Measurements from ENCODE around the gene EXOSC9.

EXOSC9 gene

DNA sequence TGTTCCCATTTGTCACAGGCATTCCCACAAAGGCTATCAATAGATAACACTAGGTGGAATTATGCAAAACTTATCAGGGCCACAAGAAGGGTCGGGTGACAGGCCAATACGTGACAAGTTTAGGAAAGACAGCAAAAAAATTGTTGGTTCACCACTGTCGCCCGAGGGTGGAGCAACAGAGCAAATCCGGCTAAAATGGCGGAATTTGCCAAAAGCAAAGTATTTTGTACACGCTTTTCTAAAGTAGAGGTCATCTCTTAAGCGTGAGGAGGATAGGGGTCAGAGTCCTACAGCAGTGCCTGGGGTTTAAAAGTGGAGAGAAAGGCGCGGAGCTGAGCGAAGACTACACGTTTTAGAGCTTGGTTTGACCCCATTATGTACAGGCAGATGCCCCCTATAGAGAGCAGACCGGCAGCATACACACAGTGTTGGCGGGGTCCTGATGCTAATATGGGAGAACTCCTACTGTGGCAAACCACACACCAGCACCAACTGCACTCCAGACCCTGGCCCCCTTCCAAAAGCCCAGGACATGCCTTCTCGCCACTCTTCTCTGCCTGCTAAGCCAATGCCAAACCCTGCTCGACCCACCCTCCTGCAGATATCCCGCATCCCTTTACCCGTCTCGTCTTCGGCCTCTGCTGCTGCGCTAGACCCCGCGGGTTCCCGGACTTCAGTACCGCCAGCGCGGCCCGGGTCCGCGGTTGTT is 21.8 kb downstream of the EXOSC9 start:
- H3K4me1 ChIP-seq (ENCODE audit: control insufficient read depth, insufficient read depth, low read depth, low read length) = peaks cover 4% of the 10 kb centered on the region
- H2BK120ac ChIP-seq (ENCODE audit: low read depth, low read length) = no peak overlapping the region
- peak overlapping the region; percentile 87 for H3K9ac ChIP-seq (ENCODE audit: low read length)
- H3K4me3 ChIP-seq (ENCODE audit: insufficient read depth in 1 of 2, low read depth in 1 of 2, low read length in 2 of 2) = peak overlapping the region; percentile 95
- H2BK12ac ChIP-seq (ENCODE audit: low read length in 2 of 2) = no peak overlapping the region
- peaks cover 7% of the 10 kb centered on the region for H3K79me1 ChIP-seq (replicated peaks; ENCODE audit: low read length, poor library complexity, severe bottlenecking)
- H2AFZ ChIP-seq (ENCODE audit: low read depth, low read length) = peak overlapping the region; percentile 74
- H3K36me3 ChIP-seq (ENCODE audit: control insufficient read depth in 1 of 2, insufficient read depth in 2 of 2, low read depth in 1 of 2, low read length in 2 of 2) = peaks cover 2 to 32% of the 10 kb centered on the region in 2 experiments
- DNase-seq = peak; percentile 52
- H3K14ac ChIP-seq (ENCODE audit: low read length in 2 of 2) = peak overlapping the region in 1 of 2 experiments; percentile 55
- H2BK5ac ChIP-seq (ENCODE audit: low read depth, low read length, poor library complexity, severe bottlenecking) = no peak overlapping the region
- H3K27me3 ChIP-seq (ENCODE audit: control insufficient read depth in 1 of 2, insufficient read depth in 1 of 2, low read length in 2 of 2) = no peaks in the 10 kb centered on the region
- H3K4ac ChIP-seq (ENCODE audit: low read depth in 1 of 2, low read length in 2 of 2) = no peak overlapping the region
- H2AK5ac ChIP-seq (ENCODE audit: low read length, severe bottlenecking) = no peak overlapping the region
- no peak overlapping the region for H3K27ac ChIP-seq (ENCODE audit: low read length, poor library complexity, severe bottlenecking)
- peak overlapping the region in 1 of 2 experiments; percentile 91 for H3K23ac ChIP-seq (ENCODE audit: low read length in 2 of 2)
- H3K18ac ChIP-seq (ENCODE audit: low read depth in 1 of 2, low read length in 2 of 2) = peak overlapping the region in 1 of 2 experiments; percentile 5
- H4K8ac ChIP-seq (ENCODE audit: low read length) = peak overlapping the region; percentile 76
- H3K9me3 ChIP-seq (ENCODE audit: control insufficient read depth, low read length) = no peaks in the 10 kb centered on the region
- under 1% methylated on average over 30 of the region's 30 CpGs for WGBS
- H4K91ac ChIP-seq (ENCODE audit: low read length) = no peak overlapping the region
- H3K4me2 ChIP-seq (ENCODE audit: low read length, poor library complexity, severe bottlenecking) = peak overlapping the region; percentile 100
- no peak overlapping the region for H2BK15ac ChIP-seq (ENCODE audit: low read depth, poor library complexity, severe bottlenecking)

DNA sequence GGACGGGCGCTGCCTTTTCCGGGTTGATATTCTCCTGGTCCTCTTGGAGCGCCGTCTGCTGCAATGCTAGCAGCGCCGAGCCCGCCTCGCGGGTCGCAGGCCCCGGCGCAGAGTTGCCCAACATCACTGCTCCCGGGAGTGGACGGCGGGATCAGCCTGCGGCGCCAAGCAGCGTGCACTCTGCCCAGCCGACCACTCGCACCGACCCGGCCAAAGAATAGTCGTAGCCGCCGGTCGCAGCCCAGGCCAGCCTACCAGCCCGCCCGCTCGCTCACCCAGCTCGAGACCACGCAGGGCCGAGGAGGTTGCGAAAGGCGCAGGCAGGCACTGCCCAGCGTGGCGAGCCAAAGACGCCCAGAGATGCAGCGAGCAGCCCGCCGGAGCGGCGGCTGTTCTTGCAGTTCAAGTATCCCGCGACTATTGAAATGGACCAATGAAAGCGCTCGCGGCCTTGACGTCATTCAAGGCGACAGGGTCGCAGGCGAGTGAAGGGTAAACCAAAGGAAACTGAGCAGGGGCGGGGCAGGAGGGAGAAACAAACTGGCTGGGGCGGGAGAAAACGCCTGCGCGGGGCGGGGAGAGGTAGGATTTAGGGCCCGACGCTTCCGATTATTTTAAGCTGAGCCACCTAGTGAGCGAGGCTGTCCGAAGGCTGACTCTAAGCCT is 22.5 kb downstream of the EXOSC9 start, which contains the start of gene CCNA2:
CCNA2 (minus strand) TSS at position 379 of the 666 bp plus-strand sequence; CDS start at position 124, 255 bp downstream.
- Histone ChIP-seq H2BK12ac (ENCODE audit: low read length in 2 of 2) (no peak within 1 kb of the TSS), H2BK5ac (ENCODE audit: low read depth, low read length, poor library complexity, severe bottlenecking) (no peak within 1 kb of the TSS), H3K18ac (ENCODE audit: low read depth in 1 of 2, low read length in 2 of 2) (peak within 1 kb of the TSS in 1 of 2 experiments; percentile 5), H3K79me1 (replicated peaks; ENCODE audit: low read length, poor library complexity, severe bottlenecking) (peaks cover 7% of the 10 kb centered on the region), H2BK120ac (ENCODE audit: low read depth, low read length) (no peak within 1 kb of the TSS), H3K23ac (ENCODE audit: low read length in 2 of 2) (peak within 1 kb of the TSS in 1 of 2 experiments; percentile 91), H3K27me3 (ENCODE audit: control insufficient read depth in 1 of 2, insufficient read depth in 1 of 2, low read length in 2 of 2) (no peaks in the 10 kb centered on the region), H2AK5ac (ENCODE audit: low read length, severe bottlenecking) (no peak within 1 kb of the TSS), H3K36me3 (ENCODE audit: control insufficient read depth in 1 of 2, insufficient read depth in 2 of 2, low read depth in 1 of 2, low read length in 2 of 2) (peaks cover 2 to 25% of the 10 kb centered on the region in 2 experiments), H3K14ac (ENCODE audit: low read length in 2 of 2) (peak within 1 kb of the TSS in 1 of 2 experiments; percentile 55), H3K9me3 (ENCODE audit: control insufficient read depth, low read length) (no peaks in the 10 kb centered on the region), H3K9ac (ENCODE audit: low read length) (peak within 1 kb of the TSS; percentile 96), H2BK15ac (ENCODE audit: low read depth, poor library complexity, severe bottlenecking) (no peak within 1 kb of the TSS), H3K4me1 (ENCODE audit: control insufficient read depth, insufficient read depth, low read depth, low read length) (peaks cover 4% of the 10 kb centered on the region), H3K4ac (ENCODE audit: low read depth in 1 of 2, low read length in 2 of 2) (no peak within 1 kb of the TSS), H3K27ac (ENCODE audit: low read length, poor library complexity, severe bottlenecking) (peak within 1 kb of the TSS; percentile 41), H3K4me3 (ENCODE audit: insufficient read depth in 1 of 2, low read depth in 1 of 2, low read length in 2 of 2) (peak within 1 kb of the TSS; percentile 95), H2AFZ (ENCODE audit: low read depth, low read length) (peak within 1 kb of the TSS; percentile 74), H4K8ac (ENCODE audit: low read length) (peak within 1 kb of the TSS; percentile 76), H4K91ac (ENCODE audit: low read length) (peak within 1 kb of the TSS; percentile 78), H3K4me2 (ENCODE audit: low read length, poor library complexity, severe bottlenecking) (peak within 1 kb of the TSS; percentile 100)
- DNase-seq = peak; percentile 95
- under 1% methylated on average over 63 of the region's 63 CpGs for WGBS

DNA sequence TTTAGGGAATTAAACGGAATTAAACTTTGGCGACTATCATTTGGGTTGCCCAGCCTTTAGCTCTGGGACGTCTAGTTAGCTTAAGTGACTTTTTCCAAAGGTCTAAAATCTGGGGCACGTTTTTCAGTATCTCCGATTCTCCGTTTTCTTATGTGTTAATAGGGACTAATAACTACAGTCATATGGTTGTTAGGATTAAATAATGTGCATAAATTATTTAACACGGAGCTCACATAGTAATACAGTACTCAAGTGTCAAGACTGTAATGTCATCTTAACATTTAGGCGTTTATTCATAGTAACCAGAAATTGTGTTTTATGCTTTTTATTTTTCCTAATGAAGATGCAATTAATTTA is 23.0 kb downstream of the EXOSC9 start:
- no peak for DNase-seq
- Histone ChIP-seq H3K4me3 (ENCODE audit: insufficient read depth in 1 of 2, low read depth in 1 of 2, low read length in 2 of 2) (peak overlapping the region; percentile 26 to 95), H3K4me2 (ENCODE audit: low read length, poor library complexity, severe bottlenecking) (peak overlapping the region; percentile 46), H2AFZ (ENCODE audit: low read depth, low read length) (peak overlapping the region; percentile 43), H3K14ac (ENCODE audit: low read length in 2 of 2) (no peak overlapping the region), H4K91ac (ENCODE audit: low read length) (no peak overlapping the region), H3K9ac (ENCODE audit: low read length) (peak overlapping the region; percentile 96), H3K4ac (ENCODE audit: low read depth in 1 of 2, low read length in 2 of 2) (no peak overlapping the region), H3K9me3 (ENCODE audit: control insufficient read depth, low read length) (no peaks in the 10 kb centered on the region), H2BK15ac (ENCODE audit: low read depth, poor library complexity, severe bottlenecking) (no peak overlapping the region), H2BK12ac (ENCODE audit: low read length in 2 of 2) (no peak overlapping the region), H3K27ac (ENCODE audit: low read length, poor library complexity, severe bottlenecking) (peak overlapping the region; percentile 41), H3K18ac (ENCODE audit: low read depth in 1 of 2, low read length in 2 of 2) (no peak overlapping the region), H2BK120ac (ENCODE audit: low read depth, low read length) (no peak overlapping the region), H2AK5ac (ENCODE audit: low read length, severe bottlenecking) (no peak overlapping the region), H3K4me1 (ENCODE audit: control insufficient read depth, insufficient read depth, low read depth, low read length) (peaks cover 4% of the 10 kb centered on the region), H3K23ac (ENCODE audit: low read length in 2 of 2) (no peak overlapping the region), H3K27me3 (ENCODE audit: control insufficient read depth in 1 of 2, insufficient read depth in 1 of 2, low read length in 2 of 2) (no peaks in the 10 kb centered on the region), H2BK5ac (ENCODE audit: low read depth, low read length, poor library complexity, severe bottlenecking) (no peak overlapping the region), H4K8ac (ENCODE audit: low read length) (no peak overlapping the region), H3K36me3 (ENCODE audit: control insufficient read depth in 1 of 2, insufficient read depth in 2 of 2, low read depth in 1 of 2, low read length in 2 of 2) (peaks cover 2 to 23% of the 10 kb centered on the region in 2 experiments), H3K79me1 (replicated peaks; ENCODE audit: low read length, poor library complexity, severe bottlenecking) (peaks cover 7% of the 10 kb centered on the region)
- WGBS = 0% methylated on average over 3 of the region's 8 CpGs

DNA sequence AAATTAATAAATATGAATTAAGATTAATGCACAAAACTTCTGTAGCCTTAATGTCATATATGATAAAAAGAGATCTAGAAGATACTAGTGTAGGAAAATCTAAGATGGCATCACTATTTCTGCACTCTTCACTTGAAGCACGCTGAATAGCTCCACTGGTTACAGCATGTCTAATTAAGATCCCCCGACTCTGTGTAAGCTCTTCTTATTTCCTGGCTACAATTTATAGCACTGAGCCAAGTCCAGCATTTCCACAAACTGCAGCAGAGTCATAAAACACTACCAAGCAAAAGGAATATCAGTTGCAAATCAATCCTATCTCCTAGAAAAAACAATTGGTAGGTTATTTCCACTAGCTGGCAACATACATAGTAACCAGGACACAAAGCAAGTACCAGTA is 23.8 kb downstream of the EXOSC9 start:
- H4K8ac ChIP-seq (ENCODE audit: low read length) = no peak overlapping the region
- peaks cover 7% of the 10 kb centered on the region for H3K79me1 ChIP-seq (replicated peaks; ENCODE audit: low read length, poor library complexity, severe bottlenecking)
- no peak overlapping the region for H3K23ac ChIP-seq (ENCODE audit: low read length in 2 of 2)
- H3K27me3 ChIP-seq (ENCODE audit: control insufficient read depth in 1 of 2, insufficient read depth in 1 of 2, low read length in 2 of 2) = no peaks in the 10 kb centered on the region
- peaks cover 4% of the 10 kb centered on the region for H3K4me1 ChIP-seq (ENCODE audit: control insufficient read depth, insufficient read depth, low read depth, low read length)
- no peak overlapping the region for H2AFZ ChIP-seq (ENCODE audit: low read depth, low read length)
- no peak overlapping the region for H3K18ac ChIP-seq (ENCODE audit: low read depth in 1 of 2, low read length in 2 of 2)
- no peak overlapping the region for H3K27ac ChIP-seq (ENCODE audit: low read length, poor library complexity, severe bottlenecking)
- H3K36me3 ChIP-seq (ENCODE audit: control insufficient read depth in 1 of 2, insufficient read depth in 2 of 2, low read depth in 1 of 2, low read length in 2 of 2) = peaks cover 7 to 31% of the 10 kb centered on the region in 2 experiments
- H2AK5ac ChIP-seq (ENCODE audit: low read length, severe bottlenecking) = no peak overlapping the region
- no peak overlapping the region for H3K4me3 ChIP-seq (ENCODE audit: insufficient read depth in 1 of 2, low read depth in 1 of 2, low read length in 2 of 2)
- H2BK12ac ChIP-seq (ENCODE audit: low read length in 2 of 2) = no peak overlapping the region
- WGBS = 23% methylated on average over 2 of the region's 2 CpGs
- no peak overlapping the region for H3K4ac ChIP-seq (ENCODE audit: low read depth in 1 of 2, low read length in 2 of 2)
- H3K4me2 ChIP-seq (ENCODE audit: low read length, poor library complexity, severe bottlenecking) = no peak overlapping the region
- DNase-seq = no peak
- no peaks in the 10 kb centered on the region for H3K9me3 ChIP-seq (ENCODE audit: control insufficient read depth, low read length)
- H2BK5ac ChIP-seq (ENCODE audit: low read depth, low read length, poor library complexity, severe bottlenecking) = no peak overlapping the region
- H2BK15ac ChIP-seq (ENCODE audit: low read depth, poor library complexity, severe bottlenecking) = no peak overlapping the region
- peak overlapping the region; percentile 7 for H3K9ac ChIP-seq (ENCODE audit: low read length)
- no peak overlapping the region for H2BK120ac ChIP-seq (ENCODE audit: low read depth, low read length)
- H3K14ac ChIP-seq (ENCODE audit: low read length in 2 of 2) = no peak overlapping the region
- no peak overlapping the region for H4K91ac ChIP-seq (ENCODE audit: low read length)
